HEK293 (cell line): Measurements from ENCODE around the gene KAT2B.
A peak's percentile ranks its signal among the peaks of the same experiment; 100 is the strongest.

ENCODE experiments used
- CTCF ChIA-PET: fragments of 350-600 bp; formaldehyde crosslinking; extraction: SDS; loops from one replicate; lab custom pipeline; 2021; ENCODE audit warnings: antibody characterized with exemption; lab: Yijun Ruan, JAX
- POLR2A ChIA-PET: fragments of 300-600 bp; formaldehyde crosslinking; extraction: SDS; loops from one replicate; lab custom pipeline; 2020; ENCODE audit warnings: antibody characterized with exemption, inconsistent platforms; lab: Yijun Ruan, JAX
- H3K27ac ChIP-seq: fragments of 200-500 bp; sonication (Bioruptor generic); 2 replicates; pipeline ENCODE4 v1.5.1; 2014; ENCODE audit warnings: low read depth, low read length, control low read depth, inconsistent platforms; ENCODE audit errors: extremely low read depth
- H3K36me3 ChIP-seq, 2 experiments: fragments of 200-500 bp in 1 of 2; sonication (Bioruptor generic) in 1 of 2; 1 replicate in 1 of 2; 2 replicates in 1 of 2; pipeline ENCODE4 v1.5.1; 2014 to 2017; ENCODE audit warnings: inconsistent platforms in 2 of 2, low read length in 2 of 2; ENCODE audit not compliant: control insufficient read depth in 2 of 2, insufficient read depth in 1 of 2
- H3K4me1 ChIP-seq: fragments of 200-500 bp; sonication (Bioruptor generic); 2 replicates; pipeline ENCODE4 v1.5.1; 2014; ENCODE audit warnings: mild to moderate bottlenecking, low read length, inconsistent platforms; ENCODE audit not compliant: control insufficient read depth, insufficient read depth
- H3K4me3 ChIP-seq: 2 replicates; pipeline ENCODE4 v1.5.1; 2011; ENCODE audit warnings: low read depth, mild to moderate bottlenecking, control low read depth, low read length, moderate library complexity
- H3K9me3 ChIP-seq: fragments of 200-500 bp; sonication (Bioruptor generic); 2 replicates; pipeline ENCODE4 v1.5.1; 2014; ENCODE audit warnings: low read depth, low read length, inconsistent platforms; ENCODE audit not compliant: control insufficient read depth, insufficient read depth
- BCL11A ChIP-seq: fragments of 450-650 bp; formaldehyde crosslinking; IDR thresholded peaks from 2 replicates; pipeline ENCODE4 v1.5.1; 2016; ENCODE audit warnings: low read depth, missing biosample characterization, missing genetic modification characterization
- PRDM1 ChIP-seq: fragments of 450-650 bp; formaldehyde crosslinking; IDR thresholded peaks from 2 replicates; pipeline ENCODE4; 2016; ENCODE audit warnings: missing biosample characterization, missing genetic modification characterization
- PRDM4 ChIP-seq: fragments of 450-650 bp; formaldehyde crosslinking; IDR thresholded peaks from 2 replicates; pipeline ENCODE4 v1.5.1; 2017; ENCODE audit warnings: missing biosample characterization, missing genetic modification characterization
- RBAK ChIP-seq: fragments of 450-650 bp; formaldehyde crosslinking; IDR thresholded peaks from 2 replicates; pipeline ENCODE4 v1.5.1; 2016; ENCODE audit warnings: missing biosample characterization, missing genetic modification characterization
- ZBTB1 ChIP-seq: fragments of 450-650 bp; formaldehyde crosslinking; IDR thresholded peaks from 2 replicates; pipeline ENCODE4 v1.5.1; 2016; ENCODE audit warnings: missing biosample characterization, missing genetic modification characterization
- ZBTB21 ChIP-seq: fragments of 450-650 bp; formaldehyde crosslinking; IDR thresholded peaks from 2 replicates; pipeline ENCODE4 v1.5.1; 2017; ENCODE audit warnings: missing biosample characterization, missing genetic modification characterization
- ZBTB8A ChIP-seq: fragments of 450-650 bp; formaldehyde crosslinking; IDR thresholded peaks from 2 replicates; pipeline ENCODE4 v1.5.1; 2016; ENCODE audit warnings: missing biosample characterization, missing genetic modification characterization
- ZNF140 ChIP-seq: fragments of 450-650 bp; formaldehyde crosslinking; IDR thresholded peaks from 2 replicates; pipeline ENCODE4 v1.5.1; 2016; ENCODE audit warnings: missing biosample characterization, missing genetic modification characterization
- ZNF174 ChIP-seq: fragments of 450-650 bp; formaldehyde crosslinking; IDR thresholded peaks from 2 replicates; pipeline ENCODE4 v1.5.0; 2017; ENCODE audit warnings: missing biosample characterization, mild to moderate bottlenecking, missing genetic modification characterization
- ZNF354C ChIP-seq: fragments of 450-650 bp; formaldehyde crosslinking; IDR thresholded peaks from 2 replicates; pipeline ENCODE4 v1.5.1; 2016; ENCODE audit warnings: missing biosample characterization, missing genetic modification characterization, low read depth, borderline replicate concordance
- ZNF398 ChIP-seq: fragments of 450-650 bp; formaldehyde crosslinking; IDR thresholded peaks from 2 replicates; pipeline ENCODE4 v1.5.1; 2017; ENCODE audit warnings: missing biosample characterization, missing genetic modification characterization
- ZNF501 ChIP-seq: fragments of 450-650 bp; formaldehyde crosslinking; IDR thresholded peaks from 2 replicates; pipeline ENCODE4 v1.5.1; 2016; ENCODE audit warnings: missing biosample characterization, missing genetic modification characterization
- ZNF571 ChIP-seq: fragments of 450-650 bp; formaldehyde crosslinking; IDR thresholded peaks from 2 replicates; pipeline ENCODE4 v1.5.0; 2017; ENCODE audit warnings: missing biosample characterization, missing genetic modification characterization
- ZNF600 ChIP-seq: fragments of 450-650 bp; formaldehyde crosslinking; IDR thresholded peaks from 2 replicates; pipeline ENCODE4 v1.5.1; 2016; ENCODE audit warnings: missing biosample characterization, missing genetic modification characterization
- ZNF660 ChIP-seq: fragments of 450-650 bp; IDR thresholded peaks from 2 replicates; pipeline ENCODE4 v1.5.1; 2018; ENCODE audit warnings: missing biosample characterization, mild to moderate bottlenecking, missing genetic modification characterization
- ZNF677 ChIP-seq: fragments of 450-650 bp; IDR thresholded peaks from 2 replicates; pipeline ENCODE4 v1.5.0; 2018; ENCODE audit warnings: missing biosample characterization, mild to moderate bottlenecking, missing genetic modification characterization, moderate library complexity
- ZSCAN4 ChIP-seq: fragments of 450-650 bp; formaldehyde crosslinking; IDR thresholded peaks from 2 replicates; pipeline ENCODE4 v1.5.1; 2017; ENCODE audit warnings: missing biosample characterization, missing genetic modification characterization
- TF ChIP-seq, protein P1 (sequence below): fragments of 450-650 bp; formaldehyde crosslinking; IDR thresholded peaks from 2 replicates; pipeline ENCODE4 v1.5.1; 2016; ENCODE audit warnings: missing biosample characterization, missing genetic modification characterization

The KAT2B gene

GRCh38 chr3:20083253-20083652, 43.0 kb downstream of the KAT2B start:
- H3K4me1 ChIP-seq, result peaks cover 7% of the 10 kb centered on the region
- CTCF ChIA-PET, result interaction anchor here (0.6 kb wide), 1 partner anchor 113 kb away, joined by 3 read pairs; no protein-coding TSS in a partner anchor
- no peaks in the 10 kb centered on the region; a peak in 1 of 3 replicates for H3K36me3 ChIP-seq
- TF ChIP-seq ZNF660 (tag by site-specific recombination) (peak; percentile 99), ZSCAN4 (tag by site-specific recombination) (no peak)
- no peak overlapping the region for H3K4me3 ChIP-seq
- H3K9me3 ChIP-seq, result no peaks in the 10 kb centered on the region
- H3K27ac ChIP-seq, result no peak overlapping the region
- POLR2A ChIA-PET, result no interaction called here

GRCh38 chr3:20083953-20084352, 43.7 kb downstream of the KAT2B start:
- TF ChIP-seq ZNF677 (tag by site-specific recombination), result peak; percentile 91
- no peak for TF ChIP-seq RBAK (tag by site-specific recombination)
- CTCF ChIA-PET, result interaction anchor here (0.6 to 0.8 kb wide), 2 partner anchors 10 to 91 kb away, joined by 3 read pairs; no protein-coding TSS in a partner anchor
- no peak overlapping the region for H3K27ac ChIP-seq
- no peaks in the 10 kb centered on the region; a peak in 1 of 3 replicates for H3K36me3 ChIP-seq
- no peak overlapping the region for H3K4me3 ChIP-seq
- H3K9me3 ChIP-seq, result no peaks in the 10 kb centered on the region
- POLR2A ChIA-PET, result no interaction called here
- peaks cover 7% of the 10 kb centered on the region for H3K4me1 ChIP-seq

DNA sequence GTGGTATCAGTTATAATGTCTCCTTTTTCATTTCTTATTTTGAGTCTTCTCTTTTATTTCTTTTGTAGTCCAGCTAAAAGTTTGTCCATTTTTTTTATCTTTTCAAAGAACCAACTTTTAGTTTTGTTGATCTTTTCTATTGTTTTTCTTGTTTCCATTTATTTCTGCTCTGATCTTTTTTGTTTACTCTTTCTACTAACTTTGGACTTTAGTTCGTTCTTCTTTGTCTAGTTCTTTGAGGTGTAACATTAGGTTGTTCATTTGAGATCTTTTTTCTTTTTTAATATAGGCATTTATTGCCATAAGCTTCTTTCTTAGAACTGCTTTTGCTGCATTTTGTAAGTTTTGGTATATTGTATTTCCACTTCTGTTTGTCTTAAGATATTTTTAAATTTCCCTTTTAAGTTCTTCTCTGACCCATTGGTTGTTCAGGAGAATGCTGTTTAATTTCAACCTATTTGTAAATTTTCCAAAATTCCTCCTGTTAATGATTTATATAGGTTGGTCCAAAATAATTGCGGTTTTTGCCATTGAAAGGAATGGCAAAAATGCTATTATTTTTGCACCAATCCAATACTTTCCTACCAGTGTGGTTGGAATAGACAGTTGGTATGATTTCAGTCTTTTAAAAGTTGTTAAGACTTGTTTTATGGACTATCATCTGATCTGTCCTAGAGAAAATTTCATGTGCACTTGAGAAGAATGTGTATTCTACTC, 51.2 kb downstream of the KAT2B start:
- peaks cover 3% of the 10 kb centered on the region; the same call in 1 of the 2 replicates for H3K4me1 ChIP-seq
- no peak overlapping the region for H3K27ac ChIP-seq
- no peaks in the 10 kb centered on the region; a peak in 1 of 3 replicates for H3K36me3 ChIP-seq
- H3K9me3 ChIP-seq, result no peaks in the 10 kb centered on the region
- ChIA-PET CTCF (no interaction called here), POLR2A (no interaction called here)
- no peak overlapping the region for H3K4me3 ChIP-seq
- TF ChIP-seq BCL11A (tag by site-specific recombination) (no peak), ZNF398 (no peak), PRDM4 (tag by site-specific recombination) (no peak), ZBTB8A (no peak), ZBTB1 (tag by site-specific recombination) (no peak), ZNF571 (tag by site-specific recombination) (no peak), ZBTB21 (no peak), ZNF140 (tag by site-specific recombination) (no peak), ZNF501 (no peak), ZNF600 (no peak), PRDM1 (no peak), ZNF354C (no peak), ZNF174 (tag by site-specific recombination) (no peak)
- TF ChIP-seq, protein P1, sequence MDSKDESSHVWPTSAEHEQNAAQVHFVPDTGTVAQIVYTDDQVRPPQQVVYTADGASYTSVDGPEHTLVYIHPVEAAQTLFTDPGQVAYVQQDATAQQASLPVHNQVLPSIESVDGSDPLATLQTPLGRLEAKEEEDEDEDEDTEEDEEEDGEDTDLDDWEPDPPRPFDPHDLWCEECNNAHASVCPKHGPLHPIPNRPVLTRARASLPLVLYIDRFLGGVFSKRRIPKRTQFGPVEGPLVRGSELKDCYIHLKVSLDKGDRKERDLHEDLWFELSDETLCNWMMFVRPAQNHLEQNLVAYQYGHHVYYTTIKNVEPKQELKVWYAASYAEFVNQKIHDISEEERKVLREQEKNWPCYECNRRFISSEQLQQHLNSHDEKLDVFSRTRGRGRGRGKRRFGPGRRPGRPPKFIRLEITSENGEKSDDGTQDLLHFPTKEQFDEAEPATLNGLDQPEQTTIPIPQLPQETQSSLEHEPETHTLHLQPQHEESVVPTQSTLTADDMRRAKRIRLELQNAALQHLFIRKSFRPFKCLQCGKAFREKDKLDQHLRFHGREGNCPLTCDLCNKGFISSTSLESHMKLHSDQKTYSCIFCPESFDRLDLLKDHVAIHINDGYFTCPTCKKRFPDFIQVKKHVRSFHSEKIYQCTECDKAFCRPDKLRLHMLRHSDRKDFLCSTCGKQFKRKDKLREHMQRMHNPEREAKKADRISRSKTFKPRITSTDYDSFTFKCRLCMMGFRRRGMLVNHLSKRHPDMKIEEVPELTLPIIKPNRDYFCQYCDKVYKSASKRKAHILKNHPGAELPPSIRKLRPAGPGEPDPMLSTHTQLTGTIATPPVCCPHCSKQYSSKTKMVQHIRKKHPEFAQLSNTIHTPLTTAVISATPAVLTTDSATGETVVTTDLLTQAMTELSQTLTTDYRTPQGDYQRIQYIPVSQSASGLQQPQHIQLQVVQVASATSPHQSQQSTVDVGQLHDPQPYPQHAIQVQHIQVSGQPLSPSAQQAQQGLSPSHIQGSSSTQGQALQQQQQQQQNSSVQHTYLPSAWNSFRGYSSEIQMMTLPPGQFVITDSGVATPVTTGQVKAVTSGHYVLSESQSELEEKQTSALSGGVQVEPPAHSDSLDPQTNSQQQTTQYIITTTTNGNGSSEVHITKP (tag by site-specific recombination), result no peak
- TF ChIP-seq, all 188 proteins: peak for 0
